PC-9 (cell line): Measurements from ENCODE around the gene SPDYE2. TPM values are rescaled to one million over a fixed set of nuclear protein-coding genes. Genes with fewer than 3 reads are reported as not detected.
"Not testable (repeated sequence)": the region's sequence is repeated elsewhere in the genome, so short reads cannot be mapped to it uniquely, and the experiment has no call there.

Source experiments
- BruUV-seq: library from RNA; stranded (reverse); fragments of 400-500 nt; replicated peaks from 2 replicates; lab custom pipeline; 2021; lab: Mats Ljungman, UMichigan
- CTCF ChIA-PET: fragments of 300-600 bp; sonication (Branson Sonifier 250); formaldehyde crosslinking; loops from one replicate; lab custom pipeline; 2022; ENCODE audit warnings: antibody characterized with exemption; lab: Charles Lee
- POLR2A ChIA-PET: fragments of 300-600 bp; sonication (Branson Sonifier 250); formaldehyde crosslinking; loops from one replicate; lab custom pipeline; 2022; ENCODE audit warnings: antibody characterized with exemption; ENCODE audit not compliant: unreplicated experiment; lab: Charles Lee
- DNase-seq, 2 experiments: peaks; one replicate each; pipeline versions ENCODE4 v3.0.0 to v3.0.0-alpha.2; 2015 to 2022; ENCODE audit warnings: mixed read lengths in 1 of 2
- H2AFZ ChIP-seq: fragments of 200-600 bp; sonication (generic); 2 replicates; pipeline ENCODE4 v1.8.1; 2017; ENCODE audit warnings: antibody characterized with exemption
- H3F3A ChIP-seq: fragments of 200-600 bp; sonication (generic); 2 replicates; pipeline ENCODE4 v1.8.1; 2017; ENCODE audit warnings: antibody characterized with exemption, mild to moderate bottlenecking, low read depth; ENCODE audit not compliant: insufficient read depth
- H3K27ac ChIP-seq: fragments of 200-600 bp; sonication (generic); 2 replicates; pipeline ENCODE4 v1.6.1; 2016; ENCODE audit warnings: mixed run types
- H3K27me3 ChIP-seq: fragments of 200-600 bp; sonication (generic); 2 replicates; pipeline ENCODE4 v1.6.1; 2016; ENCODE audit warnings: low read depth, mixed run types; ENCODE audit not compliant: insufficient read depth
- H3K36me3 ChIP-seq: fragments of 200-600 bp; sonication (generic); 2 replicates; pipeline ENCODE4 v1.6.1; 2016; ENCODE audit warnings: low read depth, mixed run types
- H3K4me1 ChIP-seq: fragments of 200-600 bp; sonication (generic); replicated peaks from 2 replicates; pipeline ENCODE4 v1.6.1; 2016; ENCODE audit warnings: mixed run types; ENCODE audit not compliant: insufficient read depth
- H3K4me2 ChIP-seq: fragments of 200-600 bp; sonication (generic); 2 replicates; pipeline ENCODE4 v1.6.1; 2017; ENCODE audit warnings: mixed run types
- H3K4me3 ChIP-seq: fragments of 200-600 bp; sonication (generic); 2 replicates; pipeline ENCODE4 v1.6.1; 2016; ENCODE audit warnings: mixed run types
- H3K79me2 ChIP-seq: fragments of 200-600 bp; sonication (generic); 2 replicates; pipeline ENCODE4 v1.6.1; 2017; ENCODE audit warnings: low read depth, mixed run types
- H3K9me2 ChIP-seq: fragments of 200-600 bp; sonication (generic); 2 replicates; pipeline ENCODE4 v1.8.1; 2017; ENCODE audit warnings: mild to moderate bottlenecking; ENCODE audit not compliant: insufficient read depth
- H3K9me3 ChIP-seq: fragments of 200-600 bp; sonication (generic); 2 replicates; pipeline ENCODE4 v1.8.1; 2016; ENCODE audit warnings: low read depth; ENCODE audit not compliant: insufficient read depth
- H4K20me1 ChIP-seq: fragments of 200-600 bp; sonication (generic); 2 replicates; pipeline ENCODE4 v1.8.1; 2017; ENCODE audit not compliant: insufficient read depth
- intact Hi-C: fragments of 100-400 bp; cut with micrococcal nuclease; formaldehyde crosslinking; loops from one replicate; pipeline ENCODE4 v1.10.0; 2022; ENCODE audit not compliant: unreplicated experiment
- total RNA-seq: library from RNA; stranded (reverse); gene quantifications from 2 replicates; pipeline ENCODE4 v1.2.3, GENCODE V29; 2021

SPDYE2 gene
- total RNA-seq, 1 experiment from 2014 or later, result not detected

- H4K20me1 ChIP-seq, H3K9me2 ChIP-seq, H3K9me3 ChIP-seq, POLR2A ChIA-PET, H3K79me2 ChIP-seq, intact Hi-C loops, H2AFZ ChIP-seq, H3K27me3 ChIP-seq, H3F3A ChIP-seq, CTCF ChIA-PET, H3K4me1 ChIP-seq, H3K4me3 ChIP-seq, H3K27ac ChIP-seq, H3K36me3 ChIP-seq, DNase-seq, H3K4me2 ChIP-seq: not testable (repeated sequence)
- BruUV-seq, result TSS peak; percentile 86
Measured at GRCh38 chr7:102604431-102605145, 53.6 kb downstream of the SPDYE2 start.

- H2AFZ ChIP-seq, H4K20me1 ChIP-seq, H3K9me3 ChIP-seq, H3K79me2 ChIP-seq, intact Hi-C loops, H3K9me2 ChIP-seq, POLR2A ChIA-PET, H3F3A ChIP-seq, H3K27ac ChIP-seq, H3K4me3 ChIP-seq, H3K36me3 ChIP-seq, CTCF ChIA-PET, BruUV-seq, DNase-seq, H3K4me1 ChIP-seq, H3K27me3 ChIP-seq, H3K4me2 ChIP-seq: not testable (repeated sequence)
Measured at GRCh38 chr7:102606848-102607247, 55.8 kb downstream of the SPDYE2 start.

GRCh38 chr7:102609734-102610133 is 58.7 kb downstream of the SPDYE2 start:
- POLR2A ChIA-PET, H3K9me2 ChIP-seq: not testable (repeated sequence)

GRCh38 chr7:102610441-102610840 is 59.4 kb downstream of the SPDYE2 start:
- TSS peak; percentile 22 for BruUV-seq
- not testable (repeated sequence) for H3K4me2 ChIP-seq

More at GRCh38 chr7:102609734-102610133, 58.7 kb downstream of the SPDYE2 start:
- H3K9me3 ChIP-seq, H3K4me2 ChIP-seq, H3K79me2 ChIP-seq, H3K4me3 ChIP-seq, H2AFZ ChIP-seq, H3K27me3 ChIP-seq, intact Hi-C loops, CTCF ChIA-PET, DNase-seq, H3F3A ChIP-seq, H3K36me3 ChIP-seq, BruUV-seq, H3K4me1 ChIP-seq, H3K27ac ChIP-seq, H4K20me1 ChIP-seq: not testable (repeated sequence)

GRCh38 chr7:102611013-102611674 is 60.1 kb downstream of the SPDYE2 start:
- H3K36me3 ChIP-seq, H3K27ac ChIP-seq, H3K4me3 ChIP-seq, CTCF ChIA-PET, H3K79me2 ChIP-seq, DNase-seq, H3F3A ChIP-seq, H3K4me2 ChIP-seq, H3K27me3 ChIP-seq, intact Hi-C loops, H3K9me3 ChIP-seq, H3K9me2 ChIP-seq, H4K20me1 ChIP-seq, POLR2A ChIA-PET, H3K4me1 ChIP-seq, BruUV-seq, H2AFZ ChIP-seq: not testable (repeated sequence)

More at GRCh38 chr7:102610441-102610840, 59.4 kb downstream of the SPDYE2 start:
- H3K9me2 ChIP-seq, H3K36me3 ChIP-seq, H4K20me1 ChIP-seq, DNase-seq, H3K4me3 ChIP-seq, H3K27ac ChIP-seq, H3K79me2 ChIP-seq, intact Hi-C loops, H3F3A ChIP-seq, H3K9me3 ChIP-seq, POLR2A ChIA-PET, H2AFZ ChIP-seq, H3K4me1 ChIP-seq, CTCF ChIA-PET, H3K27me3 ChIP-seq: not testable (repeated sequence)

GRCh38 chr7:102611675-102612325 is 60.8 kb downstream of the SPDYE2 start:
- H3F3A ChIP-seq, H3K27me3 ChIP-seq, H4K20me1 ChIP-seq, intact Hi-C loops, DNase-seq, H3K79me2 ChIP-seq, H3K4me2 ChIP-seq, H3K36me3 ChIP-seq, H3K27ac ChIP-seq, CTCF ChIA-PET, H2AFZ ChIP-seq, BruUV-seq, H3K9me3 ChIP-seq, H3K4me3 ChIP-seq, H3K4me1 ChIP-seq, POLR2A ChIA-PET, H3K9me2 ChIP-seq: not testable (repeated sequence)
